ENCODE data around the gene CERK.
A peak's percentile ranks its signal among the peaks of the same experiment; 100 is the strongest.
"Not testable (repeated sequence)": the region's sequence is repeated elsewhere in the genome, so short reads cannot be mapped to it uniquely, and the experiment has no call there.

The CERK gene

GRCh38 chr22:46652081-46652846 lies 85.8 kb downstream of the CERK start:
- TF ChIP-seq CTCF (conservative IDR thresholded peaks at IDR 0.05) = no peak
- H3K27ac ChIP-seq = no peak overlapping the region

- H3K27ac ChIP-seq = no peak overlapping the region
- no peak for TF ChIP-seq CTCF (conservative IDR thresholded peaks at IDR 0.05)
These were observed 86.7 kb downstream of the CERK start for GRCh38 chr22:46651316-46651715.

GRCh38 chr22:46650078-46650810 lies 87.8 kb downstream of the CERK start:
- peak overlapping the region; percentile 69 for H3K27ac ChIP-seq
- no peak for TF ChIP-seq CTCF (conservative IDR thresholded peaks at IDR 0.05)

GRCh38 chr22:46649141-46650077 lies 88.6 kb downstream of the CERK start:
- peak overlapping the region; percentile 69 for H3K27ac ChIP-seq
- no peak for TF ChIP-seq CTCF (conservative IDR thresholded peaks at IDR 0.05)

- not testable (repeated sequence) for H3K27ac ChIP-seq
These were observed 89.7 kb downstream of the CERK start for GRCh38 chr22:46648225-46648820.

GRCh38 chr22:46646531-46647215 lies 91.4 kb downstream of the CERK start:
- H3K27ac ChIP-seq = no peak overlapping the region
- no peak for TF ChIP-seq CTCF (conservative IDR thresholded peaks at IDR 0.05)

- H3K27ac ChIP-seq = not testable (repeated sequence)
These were observed 95.1 kb downstream of the CERK start for GRCh38 chr22:46642840-46643480.
